Measurements from ENCODE around the gene ARF3. TPM values are rescaled to one million over a fixed set of nuclear protein-coding genes. Genes with fewer than 3 reads are reported as not detected.

Gene ARF3
- total and polyA plus RNA-seq, 2 of the 13 experiments (the other 11 are each of a cell fraction or from before 2014, with no cell fraction given): 53.8 to 57.9 TPM

- TF ChIP-seq EP300 (IDR thresholded peaks at IDR 0.05; ENCODE audit: low read depth in 2 of 2, low read length in 2 of 2) (no peak), EP300 (CRISPR knock-in tag; IDR thresholded peaks at IDR 0.05; ENCODE audit: borderline replicate concordance) (no peak), IRF1 (CRISPR knock-in tag; IDR thresholded peaks at IDR 0.05; ENCODE audit: low read depth) (no peak), ZNF567 (CRISPR knock-in tag; IDR thresholded peaks at IDR 0.05; ENCODE audit: borderline replicate concordance) (no peak), ZNF24 (IDR thresholded peaks at IDR 0.05) (no peak), CSRNP2 (CRISPR knock-in tag; conservative IDR thresholded peaks at IDR 0.05; ENCODE audit: low read depth) (no peak), ZNF343 (CRISPR knock-in tag; IDR thresholded peaks at IDR 0.05) (no peak), FOXJ3 (CRISPR knock-in tag; IDR thresholded peaks at IDR 0.05; ENCODE audit: borderline replicate concordance) (no peak; the same call in 1 of the 2 replicates), SCMH1 (CRISPR knock-in tag; IDR thresholded peaks at IDR 0.05; ENCODE audit: borderline replicate concordance) (no peak), AHR (CRISPR knock-in tag; IDR thresholded peaks at IDR 0.05) (0 out of 2 replicates have a peak, but pooled peaks have one; percentile 45), FLYWCH1 (CRISPR knock-in tag; IDR thresholded peaks at IDR 0.05) (no peak), SMARCC2 (IDR thresholded peaks at IDR 0.05) (no peak), ZFP36L1 (CRISPR knock-in tag; IDR thresholded peaks at IDR 0.05) (peak; percentile 84), RAD51 (IDR thresholded peaks at IDR 0.05; ENCODE audit: borderline replicate concordance) (no peak), ZNF501 (CRISPR knock-in tag; IDR thresholded peaks at IDR 0.05) (peak; percentile 72), ZNF749 (CRISPR knock-in tag; IDR thresholded peaks at IDR 0.05; ENCODE audit: borderline replicate concordance) (peak; percentile 32; the same call in 1 of the 2 replicates), NR3C1 (CRISPR knock-in tag; IDR thresholded peaks at IDR 0.05) (no peak), HDAC1 (CRISPR knock-in tag; IDR thresholded peaks at IDR 0.05) (no peak), KLF6 (CRISPR knock-in tag; IDR thresholded peaks at IDR 0.05) (peak; percentile 30; the same call in 1 of the 2 replicates), STAT5B (CRISPR knock-in tag; IDR thresholded peaks at IDR 0.05) (0 out of 2 replicates have a peak, but pooled peaks have one; percentile 26), ZUFSP (CRISPR knock-in tag; IDR thresholded peaks at IDR 0.05; ENCODE audit: borderline replicate concordance) (no peak), ZNF296 (CRISPR knock-in tag; conservative IDR thresholded peaks at IDR 0.05) (peak; percentile 70; the same call in 1 of the 2 replicates), KDM2A (CRISPR knock-in tag; IDR thresholded peaks at IDR 0.05; ENCODE audit: borderline replicate concordance, low read depth) (peak; percentile 27; the same call in 1 of the 2 replicates)
- TF ChIP-seq, protein P1, sequence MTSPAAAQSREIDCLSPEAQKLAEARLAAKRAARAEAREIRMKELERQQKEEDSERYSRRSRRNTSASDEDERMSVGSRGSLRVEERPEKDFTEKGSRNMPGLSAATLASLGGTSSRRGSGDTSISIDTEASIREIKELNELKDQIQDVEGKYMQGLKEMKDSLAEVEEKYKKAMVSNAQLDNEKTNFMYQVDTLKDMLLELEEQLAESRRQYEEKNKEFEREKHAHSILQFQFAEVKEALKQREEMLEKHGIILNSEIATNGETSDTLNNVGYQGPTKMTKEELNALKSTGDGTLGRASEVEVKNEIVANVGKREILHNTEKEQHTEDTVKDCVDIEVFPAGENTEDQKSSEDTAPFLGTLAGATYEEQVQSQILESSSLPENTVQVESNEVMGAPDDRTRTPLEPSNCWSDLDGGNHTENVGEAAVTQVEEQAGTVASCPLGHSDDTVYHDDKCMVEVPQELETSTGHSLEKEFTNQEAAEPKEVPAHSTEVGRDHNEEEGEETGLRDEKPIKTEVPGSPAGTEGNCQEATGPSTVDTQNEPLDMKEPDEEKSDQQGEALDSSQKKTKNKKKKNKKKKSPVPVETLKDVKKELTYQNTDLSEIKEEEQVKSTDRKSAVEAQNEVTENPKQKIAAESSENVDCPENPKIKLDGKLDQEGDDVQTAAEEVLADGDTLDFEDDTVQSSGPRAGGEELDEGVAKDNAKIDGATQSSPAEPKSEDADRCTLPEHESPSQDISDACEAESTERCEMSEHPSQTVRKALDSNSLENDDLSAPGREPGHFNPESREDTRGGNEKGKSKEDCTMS (CRISPR knock-in tag; conservative IDR thresholded peaks at IDR 0.05): no peak
These were observed 41.4 kb upstream of the ARF3 start (continued) for GRCh38 chr12:48998497-48999353.

Data from HepG2 (cell line).